Activated T-helper 1 cell treated with anti-CD3 and anti-CD28 coated beads, Interleukin-12 subunit alpha, Interleukin-12 subunit beta, Interleukin-2, Interleukin-4 antibody, amounts not matched to agents 30 ng/mL and 10 ng/mL and 1 ng/mL, durations not matched to agents 14 hours and 24 hours and 36 hours (primary cell): ENCODE measurements around the gene TNS4. TPM values are rescaled to one million over a fixed set of nuclear protein-coding genes. Genes with fewer than 3 reads are reported as not detected.

Experiments used
- DNase-seq: peaks from one replicate; pipeline ENCODE4 v3.0.0; 2021; ENCODE audit warnings: low spot score
- H3K27ac Mint-ChIP-seq: one replicate; pipeline ENCODE4 v1.8.0; 2021; ENCODE audit warnings: mild to moderate bottlenecking, mixed read lengths
- H3K27me3 Mint-ChIP-seq: one replicate; pipeline ENCODE4 v1.8.0; 2022; ENCODE audit warnings: mild to moderate bottlenecking, moderate library complexity, mixed read lengths; ENCODE audit not compliant: insufficient read depth
- H3K36me3 Mint-ChIP-seq: one replicate; pipeline ENCODE4 v1.8.0; 2021; ENCODE audit warnings: low read depth, mixed read lengths
- H3K4me1 Mint-ChIP-seq: one replicate; pipeline ENCODE4 v1.8.0; 2021; ENCODE audit warnings: low read depth, mixed read lengths
- H3K4me3 Mint-ChIP-seq: one replicate; pipeline ENCODE4 v1.8.0; 2021; ENCODE audit warnings: mild to moderate bottlenecking, moderate library complexity, mixed read lengths
- H3K9me3 Mint-ChIP-seq: one replicate; pipeline ENCODE4 v1.8.0; 2021; ENCODE audit warnings: mixed read lengths
- intact Hi-C: fragments of 100-400 bp; cut with micrococcal nuclease; formaldehyde crosslinking; loops from one replicate; pipeline ENCODE4 v1.15.1; 2024
- total RNA-seq: library from RNA; stranded (reverse); gene quantifications from 2 replicates; pipeline ENCODE4 v1.2.3, GENCODE V29; 2022

TNS4 gene
- total RNA-seq, 1 donor from 2014 or later: 14.5 TPM

- no peak overlapping the region for H3K27ac Mint-ChIP-seq
- intact Hi-C loops: no loop called here
- H3K4me1 Mint-ChIP-seq: no peaks in the 10 kb centered on the region
- DNase-seq: no peak
- H3K4me3 Mint-ChIP-seq: no peak overlapping the region
- peaks cover 25% of the 10 kb centered on the region for H3K36me3 Mint-ChIP-seq
- H3K9me3 Mint-ChIP-seq: no peaks in the 10 kb centered on the region
- H3K27me3 Mint-ChIP-seq: no peaks in the 10 kb centered on the region
Measured at GRCh38 chr17:40458851-40459482, 42.5 kb downstream of the TNS4 start.

- intact Hi-C loops: no loop called here
- no peaks in the 10 kb centered on the region for H3K4me1 Mint-ChIP-seq
- no peaks in the 10 kb centered on the region for H3K9me3 Mint-ChIP-seq
- no peak overlapping the region for H3K27ac Mint-ChIP-seq
- DNase-seq: no peak
- H3K27me3 Mint-ChIP-seq: no peaks in the 10 kb centered on the region
- no peak overlapping the region for H3K4me3 Mint-ChIP-seq
- H3K36me3 Mint-ChIP-seq: peaks cover 32% of the 10 kb centered on the region
Measured at GRCh38 chr17:40457964-40458791, 43.2 kb downstream of the TNS4 start.

GRCh38 chr17:40457369-40457768, 44.1 kb downstream of the TNS4 start:
- intact Hi-C loops: no loop called here
- no peak for DNase-seq
- H3K4me1 Mint-ChIP-seq: peaks cover 2% of the 10 kb centered on the region
- no peak overlapping the region for H3K27ac Mint-ChIP-seq
- H3K9me3 Mint-ChIP-seq: no peaks in the 10 kb centered on the region
- no peaks in the 10 kb centered on the region for H3K27me3 Mint-ChIP-seq
- H3K36me3 Mint-ChIP-seq: peaks cover 37% of the 10 kb centered on the region
- no peak overlapping the region for H3K4me3 Mint-ChIP-seq

- Mint-ChIP-seq H3K9me3 (no peaks in the 10 kb centered on the region), H3K36me3 (peaks cover 42% of the 10 kb centered on the region), H3K27ac (no peak overlapping the region), H3K4me1 (peaks cover 7% of the 10 kb centered on the region), H3K27me3 (no peaks in the 10 kb centered on the region), H3K4me3 (no peak overlapping the region)
- intact Hi-C loops: no loop called here
- DNase-seq: no peak
Measured at GRCh38 chr17:40456396-40456951, 44.9 kb downstream of the TNS4 start.

- Mint-ChIP-seq H3K9me3 (no peaks in the 10 kb centered on the region), H3K36me3 (peaks cover 45% of the 10 kb centered on the region), H3K4me1 (peaks cover 21% of the 10 kb centered on the region), H3K4me3 (no peak overlapping the region), H3K27me3 (no peaks in the 10 kb centered on the region), H3K27ac (no peak overlapping the region)
- intact Hi-C loops: no loop called here
- no peak for DNase-seq
Measured at GRCh38 chr17:40454613-40454995, 46.8 kb downstream of the TNS4 start.

- Mint-ChIP-seq H3K36me3 (peaks cover 43% of the 10 kb centered on the region), H3K27me3 (no peaks in the 10 kb centered on the region), H3K4me1 (peaks cover 22% of the 10 kb centered on the region), H3K4me3 (no peak overlapping the region), H3K9me3 (no peaks in the 10 kb centered on the region), H3K27ac (no peak overlapping the region)
- no peak for DNase-seq
- intact Hi-C loops: no loop called here
Measured at GRCh38 chr17:40453881-40454612, 47.4 kb downstream of the TNS4 start.

- Mint-ChIP-seq H3K27me3 (no peaks in the 10 kb centered on the region), H3K27ac (no peak overlapping the region), H3K9me3 (no peaks in the 10 kb centered on the region), H3K4me3 (no peak overlapping the region), H3K36me3 (peaks cover 40% of the 10 kb centered on the region), H3K4me1 (peaks cover 30% of the 10 kb centered on the region)
- DNase-seq: no peak
- intact Hi-C loops: no loop called here
Measured at GRCh38 chr17:40452921-40453378, 48.5 kb downstream of the TNS4 start.

- Mint-ChIP-seq H3K4me3 (peak overlapping the region; percentile 56), H3K4me1 (peaks cover 37% of the 10 kb centered on the region), H3K27me3 (no peaks in the 10 kb centered on the region), H3K9me3 (no peaks in the 10 kb centered on the region), H3K27ac (peak overlapping the region; percentile 91), H3K36me3 (peaks cover 40% of the 10 kb centered on the region)
- intact Hi-C loops: no loop called here
- DNase-seq: no peak
Measured at GRCh38 chr17:40452216-40452787, 49.1 kb downstream of the TNS4 start.

- DNase-seq: no peak
- H3K27ac Mint-ChIP-seq: no peak overlapping the region
- H3K36me3 Mint-ChIP-seq: peaks cover 33% of the 10 kb centered on the region
- no peaks in the 10 kb centered on the region for H3K9me3 Mint-ChIP-seq
- intact Hi-C loops: no loop called here
- H3K27me3 Mint-ChIP-seq: no peaks in the 10 kb centered on the region
- no peak overlapping the region for H3K4me3 Mint-ChIP-seq
- H3K4me1 Mint-ChIP-seq: peaks cover 45% of the 10 kb centered on the region
Measured at GRCh38 chr17:40451420-40451819, 50.0 kb downstream of the TNS4 start.

- no peak overlapping the region for H3K27ac Mint-ChIP-seq
- H3K36me3 Mint-ChIP-seq: peaks cover 24% of the 10 kb centered on the region
- intact Hi-C loops: no loop called here
- DNase-seq: no peak
- H3K4me3 Mint-ChIP-seq: no peak overlapping the region
- H3K9me3 Mint-ChIP-seq: no peaks in the 10 kb centered on the region
- H3K27me3 Mint-ChIP-seq: no peaks in the 10 kb centered on the region
- H3K4me1 Mint-ChIP-seq: peaks cover 51% of the 10 kb centered on the region
Measured at GRCh38 chr17:40450175-40450574, 51.2 kb downstream of the TNS4 start.

GRCh38 chr17:40448639-40449261, 52.7 kb downstream of the TNS4 start:
- H3K27me3 Mint-ChIP-seq: no peaks in the 10 kb centered on the region
- H3K36me3 Mint-ChIP-seq: peaks cover 17% of the 10 kb centered on the region
- DNase-seq: no peak
- no peak overlapping the region for H3K4me3 Mint-ChIP-seq
- intact Hi-C loops: loop anchor here (5.0 kb wide), 1 partner anchor 159 kb away; no protein-coding TSS in a partner anchor
- H3K4me1 Mint-ChIP-seq: peaks cover 66% of the 10 kb centered on the region
- H3K27ac Mint-ChIP-seq: no peak overlapping the region
- H3K9me3 Mint-ChIP-seq: no peaks in the 10 kb centered on the region

- Mint-ChIP-seq H3K4me3 (peak overlapping the region; percentile 28), H3K4me1 (peaks cover 66% of the 10 kb centered on the region), H3K9me3 (no peaks in the 10 kb centered on the region), H3K36me3 (peaks cover 13% of the 10 kb centered on the region), H3K27me3 (no peaks in the 10 kb centered on the region), H3K27ac (peak overlapping the region; percentile 1)
- intact Hi-C loops: loop anchor here (5.0 kb wide), 1 partner anchor 159 kb away; no protein-coding TSS in a partner anchor
- no peak for DNase-seq
Measured at GRCh38 chr17:40448213-40448638, 53.2 kb downstream of the TNS4 start.
